ENCODE data around the gene SHROOM2.

DNA sequence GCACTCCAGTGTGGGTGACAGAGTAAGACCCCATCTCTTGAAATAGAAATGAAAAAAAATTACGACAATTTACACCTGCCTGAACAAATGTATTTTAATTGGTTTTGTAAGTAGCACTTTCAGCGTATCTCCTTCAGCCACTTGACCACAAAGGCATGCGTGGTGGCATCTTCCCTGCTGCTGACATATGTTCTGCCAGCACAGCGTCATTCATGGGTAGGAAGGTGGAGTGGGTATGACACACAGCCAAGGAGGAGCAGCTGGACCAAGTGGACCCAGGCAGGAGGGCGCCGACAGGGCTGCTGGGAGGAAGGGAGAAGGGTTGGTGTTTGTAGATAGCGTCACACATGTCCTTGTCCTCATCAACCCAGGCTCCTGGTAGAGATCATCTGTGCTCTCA lies 152.3 kb downstream of the SHROOM2 start:
- TF ChIP-seq, protein P1, sequence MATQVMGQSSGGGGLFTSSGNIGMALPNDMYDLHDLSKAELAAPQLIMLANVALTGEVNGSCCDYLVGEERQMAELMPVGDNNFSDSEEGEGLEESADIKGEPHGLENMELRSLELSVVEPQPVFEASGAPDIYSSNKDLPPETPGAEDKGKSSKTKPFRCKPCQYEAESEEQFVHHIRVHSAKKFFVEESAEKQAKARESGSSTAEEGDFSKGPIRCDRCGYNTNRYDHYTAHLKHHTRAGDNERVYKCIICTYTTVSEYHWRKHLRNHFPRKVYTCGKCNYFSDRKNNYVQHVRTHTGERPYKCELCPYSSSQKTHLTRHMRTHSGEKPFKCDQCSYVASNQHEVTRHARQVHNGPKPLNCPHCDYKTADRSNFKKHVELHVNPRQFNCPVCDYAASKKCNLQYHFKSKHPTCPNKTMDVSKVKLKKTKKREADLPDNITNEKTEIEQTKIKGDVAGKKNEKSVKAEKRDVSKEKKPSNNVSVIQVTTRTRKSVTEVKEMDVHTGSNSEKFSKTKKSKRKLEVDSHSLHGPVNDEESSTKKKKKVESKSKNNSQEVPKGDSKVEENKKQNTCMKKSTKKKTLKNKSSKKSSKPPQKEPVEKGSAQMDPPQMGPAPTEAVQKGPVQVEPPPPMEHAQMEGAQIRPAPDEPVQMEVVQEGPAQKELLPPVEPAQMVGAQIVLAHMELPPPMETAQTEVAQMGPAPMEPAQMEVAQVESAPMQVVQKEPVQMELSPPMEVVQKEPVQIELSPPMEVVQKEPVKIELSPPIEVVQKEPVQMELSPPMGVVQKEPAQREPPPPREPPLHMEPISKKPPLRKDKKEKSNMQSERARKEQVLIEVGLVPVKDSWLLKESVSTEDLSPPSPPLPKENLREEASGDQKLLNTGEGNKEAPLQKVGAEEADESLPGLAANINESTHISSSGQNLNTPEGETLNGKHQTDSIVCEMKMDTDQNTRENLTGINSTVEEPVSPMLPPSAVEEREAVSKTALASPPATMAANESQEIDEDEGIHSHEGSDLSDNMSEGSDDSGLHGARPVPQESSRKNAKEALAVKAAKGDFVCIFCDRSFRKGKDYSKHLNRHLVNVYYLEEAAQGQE (IDR thresholded peaks at IDR 0.05; ENCODE audit: low read depth), result no peak
- TF ChIP-seq ZBTB7A (IDR thresholded peaks at IDR 0.05; ENCODE audit: low read depth) (no peak), RAD21 (IDR thresholded peaks at IDR 0.05; ENCODE audit: low read depth) (no peak), EP300 (IDR thresholded peaks at IDR 0.05; ENCODE audit: borderline replicate concordance) (no peak), TAF1 (IDR thresholded peaks at IDR 0.05; ENCODE audit: low read depth) (no peak), CREB1 (IDR thresholded peaks at IDR 0.05; ENCODE audit: low read depth) (no peak), TCF12 (IDR thresholded peaks at IDR 0.05; ENCODE audit: low read depth) (no peak), YY1 (IDR thresholded peaks at IDR 0.05; ENCODE audit: low read depth) (no peak), TEAD4 (IDR thresholded peaks at IDR 0.05) (no peak), NFIC (IDR thresholded peaks at IDR 0.05) (no peak), FOXM1 (IDR thresholded peaks at IDR 0.05; ENCODE audit: borderline replicate concordance, low read depth) (no peak), EGR1 (IDR thresholded peaks at IDR 0.05) (no peak)
- TF ChIP-seq, protein P2, sequence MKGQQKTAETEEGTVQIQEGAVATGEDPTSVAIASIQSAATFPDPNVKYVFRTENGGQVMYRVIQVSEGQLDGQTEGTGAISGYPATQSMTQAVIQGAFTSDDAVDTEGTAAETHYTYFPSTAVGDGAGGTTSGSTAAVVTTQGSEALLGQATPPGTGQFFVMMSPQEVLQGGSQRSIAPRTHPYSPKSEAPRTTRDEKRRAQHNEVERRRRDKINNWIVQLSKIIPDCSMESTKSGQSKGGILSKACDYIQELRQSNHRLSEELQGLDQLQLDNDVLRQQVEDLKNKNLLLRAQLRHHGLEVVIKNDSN (IDR thresholded peaks at IDR 0.05), result no peak
- TF ChIP-seq, protein P3, sequence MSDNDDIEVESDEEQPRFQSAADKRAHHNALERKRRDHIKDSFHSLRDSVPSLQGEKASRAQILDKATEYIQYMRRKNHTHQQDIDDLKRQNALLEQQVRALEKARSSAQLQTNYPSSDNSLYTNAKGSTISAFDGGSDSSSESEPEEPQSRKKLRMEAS (IDR thresholded peaks at IDR 0.05), result no peak
